NT2/D1 (cell line): ENCODE data around the gene GPD1L.

ENCODE experiments used
- DNase-seq: peaks from one replicate; pipeline ENCODE4 v3.0.0-alpha.2; 2011; ENCODE audit warnings: low read depth, low spot score
- H3K27me3 ChIP-seq: 2 replicates; pipeline ENCODE4 v1.6.0; 2011; ENCODE audit warnings: mild to moderate bottlenecking; ENCODE audit not compliant: insufficient read length, insufficient read depth
- H3K36me3 ChIP-seq: 2 replicates; pipeline ENCODE4 v1.6.1; 2011; ENCODE audit warnings: mild to moderate bottlenecking, low read length, mixed read lengths; ENCODE audit not compliant: insufficient read depth, insufficient read length
- H3K4me1 ChIP-seq: 2 replicates; pipeline ENCODE4 v1.5.1; 2011; ENCODE audit not compliant: insufficient read depth, insufficient read length
- H3K4me3 ChIP-seq: 2 replicates; pipeline ENCODE4 v1.5.1; 2011; ENCODE audit warnings: low read depth; ENCODE audit not compliant: insufficient read length
- H3K9ac ChIP-seq: 2 replicates; pipeline ENCODE4 v1.6.0; 2011; ENCODE audit warnings: low read depth; ENCODE audit not compliant: insufficient read length
- H3K9me3 ChIP-seq: 2 replicates; pipeline ENCODE4 v1.5.1; 2011; ENCODE audit warnings: mild to moderate bottlenecking, low read length; ENCODE audit not compliant: insufficient read depth
- SUZ12 ChIP-seq: IDR thresholded peaks from 2 replicates; pipeline ENCODE4 v1.6.1; 2011; ENCODE audit not compliant: insufficient read length, insufficient read depth; ENCODE audit errors: extremely low read depth
- YY1 ChIP-seq: IDR thresholded peaks from 2 replicates; pipeline ENCODE4 v1.6.1; 2011; ENCODE audit not compliant: insufficient read length, insufficient read depth
- ZNF274 ChIP-seq: IDR thresholded peaks from 2 replicates; pipeline ENCODE4 v1.6.1; 2011; ENCODE audit warnings: mild to moderate bottlenecking, low read depth, low read length

GPD1L gene

DNA sequence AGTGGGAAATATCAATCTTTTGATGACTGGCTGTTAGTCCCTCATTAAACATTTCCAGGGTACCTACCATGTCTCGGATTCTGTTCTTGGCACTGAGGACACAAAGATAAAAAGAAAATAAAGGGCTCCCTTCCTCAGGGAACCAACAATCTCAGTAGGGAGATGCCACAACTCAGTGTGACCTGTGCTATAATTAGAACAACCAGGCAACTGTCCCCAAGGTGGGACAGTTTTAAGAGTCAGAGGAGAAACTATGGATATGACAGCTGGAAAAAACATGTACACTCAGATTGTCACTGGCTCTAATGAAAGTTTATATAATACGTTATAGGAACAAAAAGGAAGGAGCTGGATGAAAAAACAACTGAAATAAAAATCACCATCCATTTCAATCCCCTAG is 108.8 kb downstream of the GPD1L start:
- Histone ChIP-seq H3K9ac (no peak overlapping the region), H3K9me3 (no peaks in the 10 kb centered on the region), H3K4me3 (no peak overlapping the region), H3K4me1 (no peaks in the 10 kb centered on the region), H3K36me3 (no peaks in the 10 kb centered on the region), H3K27me3 (no peaks in the 10 kb centered on the region)
- DNase-seq, result no peak
- no peak for TF ChIP-seq SUZ12
- no peak for TF ChIP-seq ZNF274
- TF ChIP-seq YY1, result no peak

DNA sequence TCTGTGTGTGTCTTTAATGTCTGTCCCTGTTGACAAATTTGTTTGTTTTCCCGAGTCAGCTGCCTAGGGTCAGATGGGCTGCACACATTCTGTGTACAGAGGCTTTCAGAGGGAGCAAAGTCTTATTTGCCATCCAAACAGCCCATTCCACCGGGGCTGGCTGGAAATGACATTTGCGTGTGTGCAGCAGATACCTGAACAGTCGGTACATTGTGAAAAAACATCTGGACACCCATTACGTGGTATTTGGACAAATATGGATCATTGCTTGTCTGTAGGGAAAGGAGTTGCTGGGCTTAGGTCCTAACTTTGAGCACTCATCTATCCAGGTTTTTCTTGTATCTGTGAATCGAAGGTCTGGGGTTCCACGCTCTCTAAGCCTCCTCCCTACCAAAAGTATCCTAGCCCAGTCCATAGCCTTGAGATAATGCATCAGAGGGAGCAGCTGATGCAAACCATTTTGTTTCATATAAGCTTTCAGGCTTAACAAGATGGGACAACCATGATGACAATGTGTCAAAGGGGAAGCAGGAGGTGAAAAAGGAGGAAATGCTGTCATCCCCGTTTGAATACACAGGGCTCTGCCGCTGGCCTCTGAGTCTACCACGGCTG is 109.9 kb downstream of the GPD1L start:
- TF ChIP-seq ZNF274 (no peak), YY1 (no peak), SUZ12 (no peak)

DNA sequence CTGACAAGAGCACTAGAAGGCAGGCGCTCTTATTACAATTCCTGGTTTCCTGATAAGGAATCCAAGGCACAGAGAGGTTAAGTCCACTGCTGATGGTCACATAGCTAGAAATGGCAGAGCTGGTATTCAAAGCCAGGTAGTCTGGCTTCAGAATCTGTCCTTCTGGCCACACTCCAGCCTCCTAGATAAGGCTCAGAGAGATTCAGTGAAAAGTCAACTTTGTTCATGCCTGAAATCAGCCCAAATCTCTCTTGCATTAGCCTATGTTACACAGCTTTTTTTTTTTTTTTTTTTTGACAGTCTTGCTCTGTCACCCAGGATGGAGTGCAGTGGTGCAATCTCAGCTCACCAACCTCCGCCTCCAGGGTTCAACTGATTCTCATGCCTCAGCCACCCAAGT is 110.9 kb downstream of the GPD1L start:
- H3K4me1 ChIP-seq, result no peaks in the 10 kb centered on the region
- DNase-seq, result no peak
- TF ChIP-seq SUZ12 (no peak), YY1 (no peak), ZNF274 (no peak)
- no peaks in the 10 kb centered on the region for H3K9me3 ChIP-seq
- H3K4me3 ChIP-seq, result no peak overlapping the region
- H3K36me3 ChIP-seq, result no peaks in the 10 kb centered on the region
- no peaks in the 10 kb centered on the region for H3K27me3 ChIP-seq
- no peak overlapping the region for H3K9ac ChIP-seq

More for the DNA sequence above, 109.9 kb downstream of the GPD1L start:
- no peaks in the 10 kb centered on the region for H3K9me3 ChIP-seq
- H3K36me3 ChIP-seq, result no peaks in the 10 kb centered on the region
- no peaks in the 10 kb centered on the region for H3K4me1 ChIP-seq
- no peak overlapping the region for H3K4me3 ChIP-seq
- H3K9ac ChIP-seq, result no peak overlapping the region
- no peak for DNase-seq
- H3K27me3 ChIP-seq, result no peaks in the 10 kb centered on the region
